ENCODE results near the gene THUMPD2. TPM values are rescaled to one million over a fixed set of nuclear protein-coding genes. Genes with fewer than 3 reads are reported as not detected.

THUMPD2 gene
- total RNA-seq, 2 donors from 2014 or later = 7.0 to 18.8 TPM

- Histone ChIP-seq H3K27ac (no peak overlapping the region), H3K36me3 (replicated peaks in 1 of 2; ENCODE audit: insufficient read depth in 1 of 2, low read depth in 2 of 2) (no peaks in the 10 kb centered on the region), H3K27me3 (no peaks in the 10 kb centered on the region), H3K9me3 (no peaks in the 10 kb centered on the region), H3K4me1 (no peaks in the 10 kb centered on the region), H3K4me3 (no peak overlapping the region)
- ATAC-seq (no peak), DNase-seq (no peak)
- 73 to 76% methylated on average over 6 of the region's 6 CpGs for WGBS, 2 donors
- TF ChIP-seq, protein P1, sequence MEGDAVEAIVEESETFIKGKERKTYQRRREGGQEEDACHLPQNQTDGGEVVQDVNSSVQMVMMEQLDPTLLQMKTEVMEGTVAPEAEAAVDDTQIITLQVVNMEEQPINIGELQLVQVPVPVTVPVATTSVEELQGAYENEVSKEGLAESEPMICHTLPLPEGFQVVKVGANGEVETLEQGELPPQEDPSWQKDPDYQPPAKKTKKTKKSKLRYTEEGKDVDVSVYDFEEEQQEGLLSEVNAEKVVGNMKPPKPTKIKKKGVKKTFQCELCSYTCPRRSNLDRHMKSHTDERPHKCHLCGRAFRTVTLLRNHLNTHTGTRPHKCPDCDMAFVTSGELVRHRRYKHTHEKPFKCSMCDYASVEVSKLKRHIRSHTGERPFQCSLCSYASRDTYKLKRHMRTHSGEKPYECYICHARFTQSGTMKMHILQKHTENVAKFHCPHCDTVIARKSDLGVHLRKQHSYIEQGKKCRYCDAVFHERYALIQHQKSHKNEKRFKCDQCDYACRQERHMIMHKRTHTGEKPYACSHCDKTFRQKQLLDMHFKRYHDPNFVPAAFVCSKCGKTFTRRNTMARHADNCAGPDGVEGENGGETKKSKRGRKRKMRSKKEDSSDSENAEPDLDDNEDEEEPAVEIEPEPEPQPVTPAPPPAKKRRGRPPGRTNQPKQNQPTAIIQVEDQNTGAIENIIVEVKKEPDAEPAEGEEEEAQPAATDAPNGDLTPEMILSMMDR (IDR thresholded peaks at IDR 0.05) = no peak
- TF ChIP-seq POLR2A (IDR thresholded peaks at IDR 0.05) = no peak
- intact Hi-C loops (cut with DNase I) = no loop called here
These were observed 92.6 kb downstream of the THUMPD2 start for GRCh38 chr2:39686456-39686855.

Other genes starting within 250 kb of the THUMPD2 start
- 1 to 10 TPM; 4.9 to 7.8 TPM for gene TMEM178A, start 113.3 kb downstream of the THUMPD2 start, total RNA-seq

Measured in body of pancreas (tissue), 4 donors.